ENCODE data around the gene SULT1C2.

SULT1C2 gene

DNA sequence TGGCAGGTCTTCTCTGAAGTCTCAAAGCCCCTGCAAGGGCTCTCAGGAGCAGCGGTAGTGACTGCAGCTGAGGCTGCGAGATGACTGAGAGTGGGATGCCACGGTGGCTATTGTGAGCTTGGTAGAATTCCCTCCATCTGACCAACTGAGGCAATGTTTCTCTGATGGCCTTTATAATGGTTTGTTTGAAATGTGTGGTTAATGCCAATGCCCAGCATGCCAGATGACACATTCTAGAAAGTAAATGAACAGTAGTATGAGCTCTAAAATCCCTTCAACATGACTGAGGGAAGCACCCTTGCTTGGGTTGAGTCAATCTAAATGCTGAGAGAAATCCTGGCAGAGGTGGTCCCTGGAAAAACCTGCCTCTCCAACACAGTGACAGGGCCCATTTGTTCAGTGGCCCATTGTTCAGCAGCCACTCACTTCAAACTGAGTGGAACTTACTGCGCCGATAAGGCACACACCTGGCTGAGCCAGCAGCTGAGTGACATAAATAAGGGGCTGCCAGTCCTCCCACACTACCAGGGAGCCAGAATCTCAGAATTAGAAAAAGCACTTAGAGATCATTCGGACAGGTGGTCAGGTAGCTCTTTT lies 31.7 kb downstream of the SULT1C2 start (continued):
- TF ChIP-seq, protein P1, sequence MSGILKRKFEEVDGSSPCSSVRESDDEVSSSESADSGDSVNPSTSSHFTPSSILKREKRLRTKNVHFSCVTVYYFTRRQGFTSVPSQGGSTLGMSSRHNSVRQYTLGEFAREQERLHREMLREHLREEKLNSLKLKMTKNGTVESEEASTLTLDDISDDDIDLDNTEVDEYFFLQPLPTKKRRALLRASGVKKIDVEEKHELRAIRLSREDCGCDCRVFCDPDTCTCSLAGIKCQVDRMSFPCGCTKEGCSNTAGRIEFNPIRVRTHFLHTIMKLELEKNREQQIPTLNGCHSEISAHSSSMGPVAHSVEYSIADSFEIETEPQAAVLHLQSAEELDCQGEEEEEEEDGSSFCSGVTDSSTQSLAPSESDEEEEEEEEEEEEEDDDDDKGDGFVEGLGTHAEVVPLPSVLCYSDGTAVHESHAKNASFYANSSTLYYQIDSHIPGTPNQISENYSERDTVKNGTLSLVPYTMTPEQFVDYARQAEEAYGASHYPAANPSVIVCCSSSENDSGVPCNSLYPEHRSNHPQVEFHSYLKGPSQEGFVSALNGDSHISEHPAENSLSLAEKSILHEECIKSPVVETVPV (CRISPR knock-in tag; IDR thresholded peaks at IDR 0.05) = no peak

- no peak for ATAC-seq
- TF ChIP-seq ZC3H10 (CRISPR knock-in tag; IDR thresholded peaks at IDR 0.05) = no peak
- no peak for TF ChIP-seq GLIS3 (CRISPR knock-in tag; IDR thresholded peaks at IDR 0.05)
- no peak for TF ChIP-seq SNAI2 (CRISPR knock-in tag; IDR thresholded peaks at IDR 0.05)
- TF ChIP-seq ISL1 (CRISPR knock-in tag; IDR thresholded peaks at IDR 0.05) = no peak
- TF ChIP-seq CREB5 (CRISPR knock-in tag; IDR thresholded peaks at IDR 0.05; ENCODE audit: low read depth) = no peak
- TF ChIP-seq TOX (CRISPR knock-in tag; IDR thresholded peaks at IDR 0.05; ENCODE audit: borderline replicate concordance) = no peak
- TF ChIP-seq, protein P2, sequence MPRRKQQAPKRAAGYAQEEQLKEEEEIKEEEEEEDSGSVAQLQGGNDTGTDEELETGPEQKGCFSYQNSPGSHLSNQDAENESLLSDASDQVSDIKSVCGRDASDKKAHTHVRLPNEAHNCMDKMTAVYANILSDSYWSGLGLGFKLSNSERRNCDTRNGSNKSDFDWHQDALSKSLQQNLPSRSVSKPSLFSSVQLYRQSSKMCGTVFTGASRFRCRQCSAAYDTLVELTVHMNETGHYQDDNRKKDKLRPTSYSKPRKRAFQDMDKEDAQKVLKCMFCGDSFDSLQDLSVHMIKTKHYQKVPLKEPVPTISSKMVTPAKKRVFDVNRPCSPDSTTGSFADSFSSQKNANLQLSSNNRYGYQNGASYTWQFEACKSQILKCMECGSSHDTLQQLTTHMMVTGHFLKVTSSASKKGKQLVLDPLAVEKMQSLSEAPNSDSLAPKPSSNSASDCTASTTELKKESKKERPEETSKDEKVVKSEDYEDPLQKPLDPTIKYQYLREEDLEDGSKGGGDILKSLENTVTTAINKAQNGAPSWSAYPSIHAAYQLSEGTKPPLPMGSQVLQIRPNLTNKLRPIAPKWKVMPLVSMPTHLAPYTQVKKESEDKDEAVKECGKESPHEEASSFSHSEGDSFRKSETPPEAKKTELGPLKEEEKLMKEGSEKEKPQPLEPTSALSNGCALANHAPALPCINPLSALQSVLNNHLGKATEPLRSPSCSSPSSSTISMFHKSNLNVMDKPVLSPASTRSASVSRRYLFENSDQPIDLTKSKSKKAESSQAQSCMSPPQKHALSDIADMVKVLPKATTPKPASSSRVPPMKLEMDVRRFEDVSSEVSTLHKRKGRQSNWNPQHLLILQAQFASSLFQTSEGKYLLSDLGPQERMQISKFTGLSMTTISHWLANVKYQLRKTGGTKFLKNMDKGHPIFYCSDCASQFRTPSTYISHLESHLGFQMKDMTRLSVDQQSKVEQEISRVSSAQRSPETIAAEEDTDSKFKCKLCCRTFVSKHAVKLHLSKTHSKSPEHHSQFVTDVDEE (CRISPR knock-in tag; IDR thresholded peaks at IDR 0.05) = no peak
- TF ChIP-seq RARB (CRISPR knock-in tag; IDR thresholded peaks at IDR 0.05) = no peak
- TF ChIP-seq, protein P3, sequence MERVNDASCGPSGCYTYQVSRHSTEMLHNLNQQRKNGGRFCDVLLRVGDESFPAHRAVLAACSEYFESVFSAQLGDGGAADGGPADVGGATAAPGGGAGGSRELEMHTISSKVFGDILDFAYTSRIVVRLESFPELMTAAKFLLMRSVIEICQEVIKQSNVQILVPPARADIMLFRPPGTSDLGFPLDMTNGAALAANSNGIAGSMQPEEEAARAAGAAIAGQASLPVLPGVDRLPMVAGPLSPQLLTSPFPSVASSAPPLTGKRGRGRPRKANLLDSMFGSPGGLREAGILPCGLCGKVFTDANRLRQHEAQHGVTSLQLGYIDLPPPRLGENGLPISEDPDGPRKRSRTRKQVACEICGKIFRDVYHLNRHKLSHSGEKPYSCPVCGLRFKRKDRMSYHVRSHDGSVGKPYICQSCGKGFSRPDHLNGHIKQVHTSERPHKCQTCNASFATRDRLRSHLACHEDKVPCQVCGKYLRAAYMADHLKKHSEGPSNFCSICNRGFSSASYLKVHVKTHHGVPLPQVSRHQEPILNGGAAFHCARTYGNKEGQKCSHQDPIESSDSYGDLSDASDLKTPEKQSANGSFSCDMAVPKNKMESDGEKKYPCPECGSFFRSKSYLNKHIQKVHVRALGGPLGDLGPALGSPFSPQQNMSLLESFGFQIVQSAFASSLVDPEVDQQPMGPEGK (CRISPR knock-in tag; IDR thresholded peaks at IDR 0.05; ENCODE audit: borderline replicate concordance) = no peak
- TF ChIP-seq ZFP30 (CRISPR knock-in tag; IDR thresholded peaks at IDR 0.05) = no peak
- TF ChIP-seq ZNF565 (CRISPR knock-in tag; conservative IDR thresholded peaks at IDR 0.05; ENCODE audit: low read depth) = no peak
- TF ChIP-seq PPARA (CRISPR knock-in tag; IDR thresholded peaks at IDR 0.05; ENCODE audit: borderline replicate concordance) = no peak
These were observed 34.9 kb downstream of the SULT1C2 start for GRCh38 chr2:108323619-108324018.

GRCh38 chr2:108324531-108325255 lies 36.0 kb downstream of the SULT1C2 start:
- ATAC-seq = peak; percentile 58
- TF ChIP-seq ZFP3 (CRISPR knock-in tag; IDR thresholded peaks at IDR 0.05) = no peak
- no peak for TF ChIP-seq PPARA (CRISPR knock-in tag; IDR thresholded peaks at IDR 0.05; ENCODE audit: borderline replicate concordance)
- TF ChIP-seq ARNTL (CRISPR knock-in tag; IDR thresholded peaks at IDR 0.05; ENCODE audit: borderline replicate concordance, low read depth) = no peak

- no peak for ATAC-seq
- TF ChIP-seq ZNF70 (CRISPR knock-in tag; IDR thresholded peaks at IDR 0.05) (no peak), ZC3H10 (CRISPR knock-in tag; IDR thresholded peaks at IDR 0.05) (no peak), ZFP3 (CRISPR knock-in tag; IDR thresholded peaks at IDR 0.05) (no peak), TCF4 (CRISPR knock-in tag; IDR thresholded peaks at IDR 0.05; ENCODE audit: borderline replicate concordance) (no peak), ESRRG (CRISPR knock-in tag; IDR thresholded peaks at IDR 0.05) (no peak), ZNF565 (CRISPR knock-in tag; conservative IDR thresholded peaks at IDR 0.05; ENCODE audit: low read depth) (no peak), RARB (CRISPR knock-in tag; IDR thresholded peaks at IDR 0.05) (no peak)
- TF ChIP-seq, protein P1 (CRISPR knock-in tag; IDR thresholded peaks at IDR 0.05) = no peak
- TF ChIP-seq, protein P2 (CRISPR knock-in tag; IDR thresholded peaks at IDR 0.05) = no peak
These were observed 37.1 kb downstream of the SULT1C2 start for GRCh38 chr2:108325756-108326155.
